PC-9 (cell line): ENCODE data around the gene AMZ1.

Experiments
- EZH2 ChIP-seq: fragments of 200-600 bp; sonication (generic); IDR thresholded peaks from 2 replicates; pipeline ENCODE4 v1.8.0; 2017; ENCODE audit warnings: antibody characterized with exemption, low read depth
- TF ChIP-seq, protein P1 (sequence below): fragments of 200-600 bp; sonication (generic); conservative IDR thresholded peaks from 2 replicates; pipeline ENCODE4 v1.6.1; 2017; ENCODE audit warnings: mixed run types, antibody characterized with exemption, mild to moderate bottlenecking, moderate library complexity

DNA sequence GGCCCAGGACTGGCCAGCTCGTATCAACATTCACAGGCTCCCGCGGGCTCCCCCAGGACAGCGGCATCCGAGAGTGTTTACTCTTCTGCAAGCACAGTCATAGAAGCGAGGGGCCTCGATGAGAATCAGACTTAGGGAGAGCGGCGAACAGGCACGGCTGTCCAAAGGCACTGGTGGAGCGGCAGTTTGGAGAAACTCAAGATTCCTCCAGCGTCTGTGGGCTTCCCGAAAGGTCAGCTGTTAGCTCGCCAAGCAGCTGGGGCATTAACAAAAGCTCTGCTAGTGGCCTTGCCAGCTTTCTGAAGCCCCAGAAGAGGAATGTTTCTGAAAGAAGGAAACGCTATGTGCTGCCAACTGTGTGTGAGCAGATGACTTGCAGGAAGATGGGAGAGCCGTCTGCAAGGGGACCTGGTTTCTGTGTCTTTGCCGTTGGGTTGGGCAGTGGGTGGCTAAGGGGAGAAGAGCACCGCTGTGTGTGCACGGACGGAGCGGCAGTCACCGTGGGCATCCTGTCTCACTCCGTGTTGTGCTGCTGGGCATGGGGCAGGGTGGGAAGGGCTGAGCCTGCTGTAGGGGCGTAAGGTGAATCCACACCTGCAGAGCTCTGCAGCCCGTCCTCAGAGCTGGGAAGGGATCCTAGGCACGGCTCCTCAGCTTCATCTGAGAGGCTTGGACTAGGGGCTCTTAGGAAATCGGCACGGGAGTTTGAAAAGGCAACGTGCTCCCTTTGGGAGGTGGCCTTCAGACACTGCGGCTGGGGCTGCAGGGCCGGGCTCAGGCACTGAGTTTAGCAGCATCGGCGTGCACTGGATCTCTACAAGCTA lies 42.1 kb downstream of the AMZ1 start:
- TF ChIP-seq, protein P1, sequence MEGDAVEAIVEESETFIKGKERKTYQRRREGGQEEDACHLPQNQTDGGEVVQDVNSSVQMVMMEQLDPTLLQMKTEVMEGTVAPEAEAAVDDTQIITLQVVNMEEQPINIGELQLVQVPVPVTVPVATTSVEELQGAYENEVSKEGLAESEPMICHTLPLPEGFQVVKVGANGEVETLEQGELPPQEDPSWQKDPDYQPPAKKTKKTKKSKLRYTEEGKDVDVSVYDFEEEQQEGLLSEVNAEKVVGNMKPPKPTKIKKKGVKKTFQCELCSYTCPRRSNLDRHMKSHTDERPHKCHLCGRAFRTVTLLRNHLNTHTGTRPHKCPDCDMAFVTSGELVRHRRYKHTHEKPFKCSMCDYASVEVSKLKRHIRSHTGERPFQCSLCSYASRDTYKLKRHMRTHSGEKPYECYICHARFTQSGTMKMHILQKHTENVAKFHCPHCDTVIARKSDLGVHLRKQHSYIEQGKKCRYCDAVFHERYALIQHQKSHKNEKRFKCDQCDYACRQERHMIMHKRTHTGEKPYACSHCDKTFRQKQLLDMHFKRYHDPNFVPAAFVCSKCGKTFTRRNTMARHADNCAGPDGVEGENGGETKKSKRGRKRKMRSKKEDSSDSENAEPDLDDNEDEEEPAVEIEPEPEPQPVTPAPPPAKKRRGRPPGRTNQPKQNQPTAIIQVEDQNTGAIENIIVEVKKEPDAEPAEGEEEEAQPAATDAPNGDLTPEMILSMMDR: no peak
- no peak for TF ChIP-seq EZH2
